GOT3 (cell line): Measurements from ENCODE around the gene ZCCHC24.

Source experiments
- DNase-seq: peaks from one replicate; lab custom pipeline; 2025; ENCODE audit warnings: mixed read lengths; lab: John Stamatoyannopoulos, UW

The ZCCHC24 gene

GRCh38 chr10:79411546-79412495, 33.6 kb downstream of the ZCCHC24 start:
- DNase-seq, result no peak

- DNase-seq, result no peak
Measured at GRCh38 chr10:79410315-79411094, 34.9 kb downstream of the ZCCHC24 start.

DNA sequence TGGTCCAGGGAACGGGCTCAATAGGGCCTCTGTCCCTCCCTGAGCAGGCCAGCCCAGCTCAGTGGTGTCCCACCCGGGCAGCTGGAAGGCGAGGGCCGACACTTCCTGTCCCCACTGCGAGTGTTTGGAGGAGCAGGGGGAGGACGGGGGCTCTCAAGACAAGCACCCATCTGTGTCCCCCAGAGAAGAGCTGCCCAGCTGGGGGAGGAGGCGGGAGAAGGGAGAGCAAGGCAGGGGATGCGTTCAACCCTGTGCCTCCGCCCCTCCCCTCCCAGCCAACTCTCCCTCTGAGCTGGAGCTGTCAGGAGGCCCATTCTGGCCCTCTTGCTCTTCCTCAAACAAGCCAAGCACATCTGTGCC, 35.7 kb downstream of the ZCCHC24 start:
- DNase-seq, result no peak

DNA sequence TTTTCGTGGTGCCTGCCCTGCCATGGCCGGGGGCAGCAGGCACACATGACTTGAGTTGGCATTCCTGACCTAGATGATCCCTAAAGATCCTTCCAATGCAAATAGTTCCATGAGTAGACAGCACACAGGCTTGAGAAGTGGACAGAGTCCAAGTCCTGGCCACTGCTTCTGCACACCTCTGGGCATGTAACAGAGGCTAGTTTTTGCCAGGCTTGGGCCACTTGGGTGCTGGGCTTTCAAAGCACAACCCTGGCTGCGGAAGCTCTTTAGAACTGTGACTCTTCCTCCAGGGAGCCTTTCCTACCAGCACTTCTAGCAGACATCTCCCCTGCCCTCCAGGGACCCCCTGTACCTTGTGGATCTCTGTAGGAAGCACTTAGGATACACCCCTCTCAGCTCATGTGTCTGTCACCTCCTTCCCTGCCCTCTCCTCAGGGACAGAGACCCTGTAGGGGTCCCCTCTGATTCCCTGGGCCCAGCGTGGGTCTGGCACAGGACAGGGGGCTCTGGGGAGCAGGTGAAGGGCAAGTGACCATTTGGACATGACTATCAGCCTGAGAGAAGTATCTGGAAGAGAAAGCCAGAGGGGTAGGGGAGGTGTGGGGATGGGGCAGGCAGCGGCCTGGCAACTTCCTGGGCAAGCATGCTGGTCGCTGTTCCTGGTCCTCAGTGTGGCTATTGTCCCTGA, 36.2 kb downstream of the ZCCHC24 start:
- DNase-seq, result no peak

DNA sequence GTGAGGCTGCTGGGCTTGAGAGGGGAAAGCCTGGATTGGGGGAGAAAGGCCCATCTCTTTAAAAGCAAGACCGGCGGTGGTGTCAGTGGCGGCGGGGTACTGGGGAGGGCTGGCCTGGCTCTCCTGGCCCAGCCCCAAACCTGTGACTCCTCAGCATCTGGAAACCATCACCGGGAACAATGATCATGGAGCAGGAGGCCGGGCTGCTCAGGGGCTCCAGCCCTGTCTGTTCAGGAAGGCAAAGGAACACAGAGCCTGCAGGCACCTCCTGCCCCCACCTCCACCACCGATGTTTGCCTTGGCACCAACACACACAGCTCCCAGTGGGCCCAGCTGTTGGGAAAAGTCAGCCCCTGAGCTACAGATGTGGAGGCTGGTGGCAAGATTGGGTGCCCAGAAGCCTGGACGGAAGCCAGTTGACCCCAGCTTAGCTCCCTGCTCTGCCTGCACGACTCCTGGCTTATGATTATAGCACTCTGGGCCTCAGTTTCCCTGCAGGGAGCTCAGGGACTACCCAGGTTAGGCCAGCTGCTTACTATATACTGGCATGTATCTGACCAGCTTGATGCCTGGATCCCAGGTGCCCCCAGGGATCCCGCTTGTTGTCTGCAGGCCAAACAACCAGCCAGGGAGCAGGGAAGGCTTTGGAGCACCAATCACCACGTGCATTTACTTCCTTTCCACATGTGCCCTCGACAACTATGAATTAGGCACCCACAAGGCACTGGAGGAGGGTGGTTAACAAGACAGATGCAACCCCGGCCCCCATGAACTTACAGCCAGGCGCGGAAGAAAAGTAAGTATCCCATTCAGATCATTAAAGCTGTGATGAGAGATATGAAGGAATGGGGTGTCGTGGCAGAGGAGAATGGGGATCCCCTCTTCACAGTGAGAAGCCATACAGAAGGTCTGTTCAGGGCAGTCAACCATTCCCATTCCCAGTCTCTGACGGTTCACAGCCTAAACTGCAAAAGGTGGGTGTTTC, 37.3 kb downstream of the ZCCHC24 start:
- no peak for DNase-seq

DNA sequence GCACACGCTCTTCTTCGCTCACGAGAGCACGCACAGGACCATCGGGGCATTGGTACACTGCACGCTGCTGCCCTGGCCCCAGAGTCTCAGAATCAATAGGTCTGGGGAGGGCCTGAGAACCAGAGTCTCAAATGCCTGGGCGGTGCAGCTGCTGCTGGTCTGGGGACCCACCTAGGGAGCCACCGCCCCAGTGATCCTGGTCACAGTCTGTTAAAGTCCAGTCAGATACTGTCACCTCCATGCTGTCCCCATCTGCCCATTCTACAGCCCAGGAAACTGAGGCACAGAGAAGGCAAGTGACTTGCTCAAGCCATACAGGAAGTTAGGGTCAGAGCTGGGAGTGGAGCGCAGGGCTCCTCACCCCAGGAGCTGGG, 38.0 kb downstream of the ZCCHC24 start:
- DNase-seq, result no peak

DNA sequence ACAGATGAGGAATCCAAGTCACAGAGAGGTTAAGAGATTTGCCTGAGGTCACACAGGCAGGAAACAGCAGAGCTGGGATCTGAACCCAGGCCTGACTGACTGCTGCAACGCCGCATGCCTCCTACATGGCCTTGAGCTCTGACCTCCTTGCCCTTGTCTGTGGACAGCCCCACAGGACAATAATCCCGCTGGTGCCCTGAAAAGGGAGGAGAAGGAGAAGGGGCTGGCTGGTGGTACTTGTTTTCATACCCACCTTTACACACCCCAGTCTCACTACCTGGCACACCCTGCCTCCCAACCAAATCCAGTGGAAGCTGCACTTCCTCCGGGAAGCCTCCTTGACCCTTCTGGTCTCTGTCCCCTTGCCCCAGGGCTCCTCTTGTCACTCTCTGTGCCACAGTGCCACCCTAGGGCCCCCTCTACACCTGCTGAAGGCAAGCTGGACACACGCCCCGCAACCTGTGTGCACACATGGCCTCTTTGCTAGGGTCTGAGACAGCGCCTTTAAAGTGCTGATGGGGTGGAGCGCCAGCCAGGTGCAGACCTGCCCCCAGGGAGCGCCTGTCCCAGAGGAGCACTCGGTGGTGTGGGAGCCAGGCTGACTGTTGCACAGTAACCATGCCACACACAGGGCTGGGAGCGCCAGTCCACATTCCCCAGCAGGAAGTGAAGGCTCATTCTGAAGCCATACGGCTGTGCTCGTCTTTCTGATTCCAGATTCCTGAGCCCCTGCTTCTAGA, 38.6 kb downstream of the ZCCHC24 start:
- DNase-seq, result no peak

DNA sequence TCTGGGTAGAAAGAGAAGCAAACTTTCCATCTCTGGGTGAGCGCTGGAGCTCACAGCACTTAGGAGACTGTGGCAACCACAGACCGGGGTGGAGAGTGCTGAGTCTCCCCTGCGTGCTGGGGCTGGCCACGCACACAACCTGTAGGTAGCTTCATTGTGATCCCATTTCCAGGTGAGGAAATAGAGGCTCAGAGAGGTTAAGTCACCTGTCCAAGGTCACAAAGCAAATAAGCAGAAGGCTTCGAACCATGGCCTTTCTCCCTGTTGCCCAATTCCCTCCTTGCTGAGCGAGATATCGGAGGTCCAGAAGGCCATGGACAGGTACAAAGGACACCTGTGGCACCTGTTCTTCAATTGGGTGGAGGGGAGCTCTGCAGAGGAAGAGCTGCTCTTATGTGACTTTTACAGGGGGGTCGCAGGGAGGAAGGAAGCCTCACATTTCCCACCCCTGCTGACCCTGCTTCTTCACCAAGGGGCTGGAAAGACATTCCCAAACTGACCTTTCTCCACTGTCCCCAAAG, 39.4 kb downstream of the ZCCHC24 start:
- DNase-seq, result no peak

DNA sequence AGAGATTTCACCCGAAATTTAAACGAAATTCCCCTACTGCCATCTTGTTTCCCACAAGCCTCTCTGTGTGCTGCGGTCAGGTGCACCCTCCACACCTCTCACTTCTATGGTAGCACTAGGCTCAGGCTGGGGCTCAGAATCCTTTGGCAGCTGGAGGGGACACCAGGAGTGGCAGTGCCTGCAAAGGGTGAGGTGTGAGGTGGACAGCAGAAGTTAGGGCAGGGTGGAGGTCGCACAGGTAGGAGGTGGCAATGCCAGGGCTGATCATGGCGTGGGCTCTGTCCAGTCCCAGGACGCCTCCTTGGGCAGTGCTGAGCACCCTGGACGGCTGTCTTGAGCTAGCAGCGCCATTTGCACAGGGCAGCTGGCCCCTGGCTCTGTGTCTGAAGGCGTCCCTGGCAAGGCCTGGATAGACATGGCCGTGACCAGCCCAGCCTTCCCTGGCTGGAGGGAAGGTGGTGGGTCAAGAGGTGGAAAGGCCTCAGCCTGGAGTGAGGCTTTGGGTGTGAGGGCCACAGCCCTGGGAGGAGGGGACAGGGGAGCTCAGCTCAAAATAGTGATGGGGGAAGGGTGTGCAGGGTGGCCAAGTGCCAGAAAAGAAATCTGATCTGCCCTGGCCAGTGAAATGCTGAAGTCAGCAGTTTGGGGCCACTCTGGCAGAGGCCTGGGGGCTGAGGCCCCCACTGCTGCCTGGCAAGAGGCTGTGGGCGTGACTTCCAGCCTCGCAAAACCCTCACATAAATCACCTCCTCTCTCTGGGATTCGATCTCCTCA, 40.0 kb downstream of the ZCCHC24 start:
- DNase-seq, result no peak

GRCh38 chr10:79404690-79405131, 40.7 kb downstream of the ZCCHC24 start:
- DNase-seq, result no peak

DNA sequence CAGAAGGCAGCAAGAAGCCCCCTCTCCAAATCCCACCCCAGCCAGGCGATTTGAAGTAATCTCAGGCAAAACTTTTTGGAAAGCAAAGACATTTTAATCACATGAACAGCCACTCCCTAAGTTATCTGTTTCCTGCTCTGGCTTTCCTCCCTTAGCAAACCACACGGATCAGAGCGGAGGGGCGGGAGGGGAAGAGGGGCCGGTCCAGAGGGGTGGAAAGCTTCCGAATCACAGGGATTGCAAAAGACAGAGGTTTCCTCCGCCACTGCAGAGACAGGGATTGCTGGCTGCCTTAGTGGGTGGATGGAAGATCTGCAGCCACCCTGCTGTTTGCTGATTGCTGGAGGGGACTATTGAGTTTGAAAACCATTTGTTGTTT, 41.2 kb downstream of the ZCCHC24 start:
- peak; percentile 29 for DNase-seq

DNA sequence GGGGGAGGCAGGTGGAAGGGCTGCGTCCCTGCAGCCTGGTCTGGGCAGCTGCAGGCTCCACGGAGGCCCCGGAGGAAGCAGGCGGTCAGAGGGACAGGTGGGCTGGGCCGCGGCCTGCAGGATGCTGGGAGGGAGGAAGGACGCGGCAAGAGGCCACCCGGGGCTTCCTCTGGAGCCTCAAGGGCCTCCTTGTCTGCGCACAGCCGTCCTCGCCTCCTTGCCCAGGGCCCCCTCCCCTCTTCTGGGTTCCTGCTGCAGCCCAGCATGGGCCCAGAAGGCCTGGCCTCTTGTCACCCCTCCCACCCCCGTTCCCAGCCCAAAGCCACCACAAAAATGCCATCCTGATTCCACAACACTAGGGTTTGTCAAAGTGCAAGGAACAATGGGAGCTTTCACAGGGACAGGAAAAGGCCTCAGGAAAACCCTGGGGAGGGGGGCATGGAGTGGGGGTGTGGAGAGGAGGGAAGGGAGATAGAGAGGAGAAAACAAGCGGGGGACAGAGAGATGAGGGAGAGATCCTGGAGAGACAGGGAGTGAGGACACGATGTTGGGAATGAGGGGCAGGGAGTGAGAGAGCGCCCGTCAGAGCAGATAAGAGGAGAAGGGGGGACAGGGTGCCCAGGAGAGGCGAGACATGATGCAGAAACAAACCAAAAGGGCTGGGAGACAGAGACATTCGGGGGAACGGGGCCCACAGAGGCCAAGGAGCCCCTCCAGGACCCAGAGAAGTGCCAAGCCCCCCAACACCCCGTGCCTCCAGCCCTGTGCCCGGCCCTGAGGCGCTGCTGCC, 41.8 kb downstream of the ZCCHC24 start:
- no peak for DNase-seq

DNA sequence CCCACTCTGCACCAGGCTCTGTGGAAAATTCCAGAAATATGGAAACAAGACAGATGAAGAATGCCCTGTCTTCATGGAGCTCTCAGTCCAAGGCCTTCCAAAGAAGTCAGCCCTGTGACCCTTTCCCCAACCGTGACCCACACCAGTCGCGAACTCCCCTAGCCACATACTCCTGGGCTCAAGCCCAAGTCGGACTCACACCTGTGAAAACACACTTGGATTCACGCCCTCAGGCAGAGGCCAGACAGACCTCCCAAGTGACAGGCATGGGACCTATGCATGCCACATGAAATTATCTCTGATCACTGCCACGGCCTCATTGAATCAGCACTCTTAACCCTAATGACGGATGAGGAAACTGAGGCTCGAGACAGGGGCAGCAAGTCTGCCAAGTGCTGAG, 42.5 kb downstream of the ZCCHC24 start:
- no peak for DNase-seq

GRCh38 chr10:79402625-79402946, 42.8 kb downstream of the ZCCHC24 start:
- DNase-seq, result no peak

- DNase-seq, result no peak
Measured at GRCh38 chr10:79401015-79401921, 44.2 kb downstream of the ZCCHC24 start.

DNA sequence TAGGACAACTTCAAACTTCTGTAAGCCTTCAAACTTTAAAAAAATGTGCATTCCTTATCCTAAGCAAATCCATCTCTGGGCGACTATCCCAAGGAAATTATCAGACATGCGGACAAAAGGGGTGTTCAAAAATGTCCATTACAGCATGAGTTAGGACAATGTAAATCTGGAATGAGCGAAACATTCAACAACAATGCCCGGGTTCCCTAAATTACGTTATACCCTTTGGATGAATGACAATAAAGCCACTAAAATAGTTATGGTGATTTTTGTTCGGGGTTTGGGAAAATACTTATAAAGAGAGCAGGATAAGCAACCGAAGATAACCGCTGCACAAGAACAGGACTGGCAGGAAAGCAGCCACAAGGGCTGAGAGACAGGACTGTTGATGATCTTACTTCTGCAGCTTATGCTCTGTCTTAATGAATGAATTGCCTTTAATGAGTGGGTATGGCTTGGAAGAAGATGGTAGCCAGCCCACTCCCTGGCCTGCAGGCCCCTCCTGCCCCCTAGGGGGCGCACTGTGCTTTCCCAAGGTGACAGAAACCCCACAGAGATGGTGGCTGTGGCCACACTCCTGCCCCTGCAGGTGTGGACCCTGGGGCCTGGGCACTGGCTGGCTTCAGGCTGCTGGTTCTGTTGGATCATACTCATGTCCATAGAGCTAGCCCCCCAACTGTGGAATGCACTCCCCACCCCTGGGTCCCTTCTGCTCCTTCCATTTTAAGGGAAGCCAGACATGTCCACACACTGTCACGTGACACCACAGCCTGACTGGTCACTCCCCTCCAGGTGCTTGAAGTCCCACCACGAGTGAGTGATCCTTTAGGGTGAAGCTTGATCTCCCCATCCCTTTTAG, 45.0 kb downstream of the ZCCHC24 start:
- DNase-seq, result no peak
